Stimulated activated memory B cell treated with anti-CD40 and anti-IgM and Interleukin-4, amounts not matched to agents 10 μg/mL and 1 μg/mL and 100 μg/mL, for 72 hours (primary cell): Measurements from ENCODE around the gene ROR1.

Experiments
- ATAC-seq: fragments of 150-1000 bp; cut with Tn5 transposase; 2 replicates; pipeline ENCODE4 v1.10.0; 2021
- H3K27ac Mint-ChIP-seq: one replicate; pipeline ENCODE4 v1.8.0; 2022; ENCODE audit warnings: mild to moderate bottlenecking, mixed read lengths
- H3K27me3 Mint-ChIP-seq: one replicate; pipeline ENCODE4 v1.8.0; 2022; ENCODE audit warnings: mixed read lengths
- H3K36me3 Mint-ChIP-seq: one replicate; pipeline ENCODE4 v1.8.0; 2022; ENCODE audit warnings: mixed read lengths
- H3K4me1 Mint-ChIP-seq: one replicate; pipeline ENCODE4 v1.8.0; 2022; ENCODE audit warnings: mixed read lengths
- H3K4me3 Mint-ChIP-seq: one replicate; pipeline ENCODE4 v1.8.0; 2022; ENCODE audit warnings: mild to moderate bottlenecking, moderate library complexity, mixed read lengths
- H3K9me3 Mint-ChIP-seq: one replicate; pipeline ENCODE4 v1.8.0; 2022; ENCODE audit warnings: mixed read lengths

ROR1 gene

DNA sequence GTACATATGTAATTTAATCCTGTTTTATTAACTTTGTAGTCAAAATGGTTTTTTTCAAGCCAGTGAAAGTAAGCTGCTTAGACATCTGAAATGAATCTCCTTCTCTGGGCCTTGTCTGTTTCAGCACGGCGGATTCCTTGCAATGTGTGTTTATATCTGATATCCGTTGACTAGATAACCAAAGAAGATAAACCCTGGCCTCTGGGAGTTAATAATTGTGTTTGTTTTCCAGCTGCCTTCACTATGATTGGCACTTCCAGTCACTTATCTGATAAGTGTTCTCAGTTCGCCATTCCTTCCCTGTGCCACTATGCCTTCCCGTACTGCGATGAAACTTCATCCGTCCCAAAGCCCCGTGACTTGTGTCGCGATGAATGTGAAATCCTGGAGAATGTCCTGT, 366.1 kb downstream of the ROR1 start:
- Mint-ChIP-seq H3K4me3 (no peak overlapping the region), H3K27me3 (peaks cover 7% of the 10 kb centered on the region), H3K4me1 (no peaks in the 10 kb centered on the region), H3K27ac (no peak overlapping the region), H3K9me3 (no peaks in the 10 kb centered on the region), H3K36me3 (no peaks in the 10 kb centered on the region)
- no peak for ATAC-seq

- no peaks in the 10 kb centered on the region for H3K9me3 Mint-ChIP-seq
- H3K27ac Mint-ChIP-seq = no peak overlapping the region
- no peaks in the 10 kb centered on the region for H3K36me3 Mint-ChIP-seq
- ATAC-seq = no peak
- peaks cover 7% of the 10 kb centered on the region for H3K27me3 Mint-ChIP-seq
- no peak overlapping the region for H3K4me3 Mint-ChIP-seq
- H3K4me1 Mint-ChIP-seq = no peaks in the 10 kb centered on the region
These were observed 366.8 kb downstream of the ROR1 start for GRCh38 chr1:64140596-64140995.

DNA sequence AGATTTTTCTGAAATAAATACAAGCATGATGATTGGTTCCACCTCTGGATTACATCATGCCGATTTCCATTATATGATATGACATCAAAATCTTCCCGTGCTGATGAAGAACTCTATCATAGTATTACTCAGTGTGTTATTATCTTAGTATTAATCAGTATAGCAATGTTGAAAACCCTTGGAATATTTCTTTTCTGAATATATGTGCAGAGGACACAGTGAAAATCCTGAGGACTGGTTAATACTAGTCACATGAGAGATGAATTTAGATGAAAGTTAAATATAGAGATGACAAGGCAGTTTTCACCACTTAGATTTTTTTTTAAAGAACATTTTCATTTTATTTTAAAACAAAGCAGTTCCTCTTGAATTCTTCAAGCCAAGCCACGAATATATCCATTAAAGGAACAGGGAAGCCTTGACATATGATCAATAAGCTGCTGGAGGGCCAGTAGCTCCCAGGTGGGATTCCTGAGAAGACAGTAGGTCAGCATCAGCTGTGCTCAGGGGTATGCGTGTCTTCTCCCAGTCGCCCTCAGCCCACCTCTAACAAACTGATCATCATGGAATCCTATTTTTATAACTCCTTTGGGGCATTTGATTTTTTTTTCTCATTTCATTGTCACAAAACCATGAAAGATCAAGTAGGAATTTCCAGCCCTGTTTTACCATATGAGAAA, 373.4 kb downstream of the ROR1 start:
- H3K36me3 Mint-ChIP-seq = no peaks in the 10 kb centered on the region
- peaks cover 9% of the 10 kb centered on the region for H3K27me3 Mint-ChIP-seq
- ATAC-seq = no peak
- H3K4me1 Mint-ChIP-seq = no peaks in the 10 kb centered on the region
- no peak overlapping the region for H3K27ac Mint-ChIP-seq
- H3K9me3 Mint-ChIP-seq = no peaks in the 10 kb centered on the region
- H3K4me3 Mint-ChIP-seq = no peak overlapping the region

DNA sequence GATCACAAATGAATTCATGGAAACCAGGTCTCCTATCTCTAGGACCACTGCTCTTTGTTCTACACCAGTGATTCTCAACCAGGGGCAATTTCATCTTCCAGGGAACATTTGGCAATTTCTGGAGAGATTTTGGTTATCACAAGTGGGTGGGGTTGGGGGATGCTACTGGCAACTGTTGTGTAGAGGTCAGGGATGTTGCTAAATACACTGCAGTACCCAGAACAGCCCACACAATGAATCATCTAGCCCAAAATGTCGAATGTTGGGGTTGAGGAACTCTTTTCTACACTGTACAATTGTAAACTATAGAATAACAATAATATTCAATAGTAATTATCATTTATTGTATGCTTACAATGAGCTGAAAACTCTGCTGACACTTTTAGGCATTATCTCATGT, 373.9 kb downstream of the ROR1 start:
- peaks cover 9% of the 10 kb centered on the region for H3K27me3 Mint-ChIP-seq
- H3K36me3 Mint-ChIP-seq = no peaks in the 10 kb centered on the region
- H3K4me3 Mint-ChIP-seq = no peak overlapping the region
- H3K9me3 Mint-ChIP-seq = no peaks in the 10 kb centered on the region
- ATAC-seq = no peak
- no peaks in the 10 kb centered on the region for H3K4me1 Mint-ChIP-seq
- H3K27ac Mint-ChIP-seq = no peak overlapping the region

DNA sequence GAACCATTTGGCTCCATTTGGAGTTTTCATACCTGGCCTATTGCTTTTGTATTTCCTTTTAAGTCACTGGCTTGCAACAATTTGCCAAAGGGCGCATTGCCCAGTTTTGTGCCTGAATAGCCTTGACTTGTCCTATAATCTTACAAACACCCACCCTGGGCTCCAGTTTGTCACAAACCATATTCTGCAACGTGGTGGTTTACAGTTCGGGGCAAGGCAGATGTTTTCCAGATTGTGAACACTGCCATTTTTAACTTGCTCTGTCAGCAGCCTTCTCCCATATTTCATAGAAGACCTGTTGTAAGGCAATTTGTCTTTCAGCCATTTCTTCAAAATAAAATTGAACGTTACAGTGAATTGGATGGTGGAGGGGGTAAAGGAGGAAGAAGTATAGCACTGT, 376.4 kb downstream of the ROR1 start:
- Mint-ChIP-seq H3K4me3 (no peak overlapping the region), H3K27ac (no peak overlapping the region), H3K36me3 (no peaks in the 10 kb centered on the region), H3K9me3 (no peaks in the 10 kb centered on the region), H3K27me3 (peaks cover 9% of the 10 kb centered on the region), H3K4me1 (no peaks in the 10 kb centered on the region)
- no peak for ATAC-seq

DNA sequence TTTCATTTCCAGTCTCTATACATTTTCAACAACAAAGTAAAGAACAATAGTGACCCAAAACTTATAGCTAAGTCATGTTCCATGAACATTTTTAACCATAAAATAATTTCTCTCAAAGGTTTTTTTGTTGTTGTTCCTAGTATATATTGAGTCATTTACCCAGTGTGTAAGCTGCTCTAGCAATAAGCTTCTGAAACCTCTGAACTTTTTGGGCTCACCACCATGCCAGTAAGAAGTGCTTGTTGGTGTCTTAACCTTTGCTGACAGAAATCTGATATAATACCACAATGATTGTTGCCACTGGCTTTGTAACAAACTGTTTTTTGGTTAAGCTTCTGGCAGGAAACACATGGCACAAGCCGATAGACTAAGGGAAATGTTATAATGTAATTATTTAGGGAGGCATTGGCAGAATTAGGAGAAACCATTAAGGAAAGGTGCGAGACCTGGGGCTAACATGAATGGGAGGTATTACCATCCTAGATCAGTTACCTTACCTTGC, 377.0 kb downstream of the ROR1 start:
- no peak overlapping the region for H3K4me3 Mint-ChIP-seq
- peaks cover 9% of the 10 kb centered on the region for H3K27me3 Mint-ChIP-seq
- no peaks in the 10 kb centered on the region for H3K4me1 Mint-ChIP-seq
- H3K36me3 Mint-ChIP-seq = no peaks in the 10 kb centered on the region
- H3K9me3 Mint-ChIP-seq = no peaks in the 10 kb centered on the region
- H3K27ac Mint-ChIP-seq = no peak overlapping the region
- no peak for ATAC-seq

DNA sequence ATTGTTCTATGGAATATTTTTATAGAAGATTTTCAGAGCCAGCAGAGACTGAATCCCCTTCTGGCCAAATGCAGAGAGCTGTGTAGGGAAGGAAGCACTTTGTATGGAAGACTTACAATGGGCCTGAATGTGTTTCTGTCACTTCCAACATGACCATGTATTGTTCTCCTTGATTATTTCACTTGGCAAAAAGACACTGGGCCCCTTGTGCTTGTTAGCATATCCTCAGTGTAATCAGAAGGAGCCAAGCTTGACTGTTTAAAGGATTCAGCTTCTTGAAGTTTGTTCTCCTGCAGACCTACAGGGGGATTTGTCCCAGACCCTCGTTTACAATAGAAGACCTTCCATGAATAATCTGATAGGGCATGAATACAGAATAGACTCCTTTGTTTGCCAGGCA, 381.5 kb downstream of the ROR1 start:
- Mint-ChIP-seq H3K36me3 (no peaks in the 10 kb centered on the region), H3K4me1 (no peaks in the 10 kb centered on the region), H3K27ac (no peak overlapping the region), H3K27me3 (peaks cover under 1% of the 10 kb centered on the region), H3K9me3 (no peaks in the 10 kb centered on the region), H3K4me3 (no peak overlapping the region)
- no peak for ATAC-seq

DNA sequence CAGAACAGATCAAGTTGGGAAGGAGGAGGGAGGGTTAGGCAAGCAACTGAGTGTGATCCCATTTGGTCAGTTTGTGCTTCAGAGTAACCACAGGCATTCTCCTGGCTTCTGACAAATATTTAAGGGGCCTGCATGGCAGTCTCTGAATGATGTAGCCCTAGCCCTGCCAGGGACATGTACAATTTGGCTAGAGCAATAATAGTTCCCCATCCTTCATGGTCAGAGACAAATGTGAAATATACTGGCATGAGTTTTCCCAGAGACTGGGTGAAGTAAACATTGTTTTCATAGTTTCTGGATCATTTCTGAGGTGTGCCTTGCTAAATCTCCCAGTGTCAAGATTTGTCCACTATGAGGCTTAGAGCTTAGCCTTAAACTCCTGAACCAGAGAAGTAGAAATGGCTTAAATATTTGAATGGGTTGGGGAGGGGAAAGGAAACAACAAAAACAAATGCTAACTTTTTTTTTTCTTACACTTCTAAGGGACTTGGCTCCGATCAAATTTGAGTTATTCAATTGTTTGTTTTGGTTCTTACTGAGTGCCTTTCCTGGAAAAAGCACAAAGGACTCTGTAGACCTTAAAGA, 387.6 kb downstream of the ROR1 start:
- no peak overlapping the region for H3K27ac Mint-ChIP-seq
- no peak for ATAC-seq
- no peaks in the 10 kb centered on the region for H3K9me3 Mint-ChIP-seq
- H3K36me3 Mint-ChIP-seq = no peaks in the 10 kb centered on the region
- H3K27me3 Mint-ChIP-seq = peaks cover 13% of the 10 kb centered on the region
- no peak overlapping the region for H3K4me3 Mint-ChIP-seq
- no peaks in the 10 kb centered on the region for H3K4me1 Mint-ChIP-seq

GRCh38 chr1:64162151-64162550, 388.3 kb downstream of the ROR1 start:
- ATAC-seq = no peak
- no peaks in the 10 kb centered on the region for H3K4me1 Mint-ChIP-seq
- no peaks in the 10 kb centered on the region for H3K36me3 Mint-ChIP-seq
- peaks cover 13% of the 10 kb centered on the region for H3K27me3 Mint-ChIP-seq
- H3K9me3 Mint-ChIP-seq = no peaks in the 10 kb centered on the region
- H3K4me3 Mint-ChIP-seq = no peak overlapping the region
- H3K27ac Mint-ChIP-seq = no peak overlapping the region

DNA sequence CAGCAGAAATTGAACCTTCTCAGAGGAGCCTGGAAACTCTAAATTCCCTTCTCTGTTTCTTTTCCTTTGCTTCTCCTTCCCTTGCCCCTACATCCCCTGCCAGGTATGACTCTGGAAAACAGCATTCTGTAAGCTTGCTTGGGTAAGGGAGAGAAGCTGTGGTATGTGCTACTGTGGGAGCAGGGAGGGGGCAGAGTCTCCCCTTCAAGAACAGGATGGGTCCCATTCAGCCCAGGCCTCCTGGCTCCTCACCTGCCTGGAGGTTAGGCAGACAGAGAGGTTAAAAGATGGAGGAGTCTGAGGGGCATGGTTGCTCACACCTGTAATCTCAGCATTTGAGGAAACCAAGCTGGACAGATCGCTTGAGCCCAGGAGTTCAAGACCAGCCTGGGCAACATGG, 389.0 kb downstream of the ROR1 start:
- Mint-ChIP-seq H3K9me3 (no peaks in the 10 kb centered on the region), H3K27me3 (peaks cover 13% of the 10 kb centered on the region), H3K4me3 (no peak overlapping the region), H3K36me3 (no peaks in the 10 kb centered on the region), H3K27ac (no peak overlapping the region), H3K4me1 (no peaks in the 10 kb centered on the region)
- peak; percentile 46 for ATAC-seq

DNA sequence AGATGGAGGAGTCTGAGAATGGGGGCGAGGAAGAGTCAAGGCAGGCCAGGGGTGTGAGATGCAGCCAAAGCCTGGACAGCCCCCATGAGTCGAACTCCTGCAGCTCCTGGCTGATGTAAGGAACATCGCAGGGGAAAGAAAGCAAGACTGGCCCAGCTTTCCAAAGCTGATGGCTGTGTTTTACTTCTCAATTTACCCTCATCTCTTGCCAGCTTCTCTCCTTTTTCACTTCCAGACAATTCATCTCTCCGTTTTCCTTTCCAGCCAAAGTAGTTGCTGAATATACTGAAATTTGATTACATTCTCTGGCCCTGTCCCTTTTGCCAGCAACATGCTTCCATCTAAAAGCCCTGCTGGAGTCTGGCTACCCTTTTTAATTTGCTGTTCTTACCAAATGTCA, 389.6 kb downstream of the ROR1 start:
- Mint-ChIP-seq H3K4me3 (no peak overlapping the region), H3K27ac (no peak overlapping the region), H3K4me1 (no peaks in the 10 kb centered on the region), H3K36me3 (no peaks in the 10 kb centered on the region), H3K27me3 (peaks cover 13% of the 10 kb centered on the region), H3K9me3 (no peaks in the 10 kb centered on the region)
- no peak for ATAC-seq

- no peaks in the 10 kb centered on the region for H3K4me1 Mint-ChIP-seq
- H3K36me3 Mint-ChIP-seq = no peaks in the 10 kb centered on the region
- no peaks in the 10 kb centered on the region for H3K9me3 Mint-ChIP-seq
- H3K27me3 Mint-ChIP-seq = peaks cover 13% of the 10 kb centered on the region
- ATAC-seq = no peak
- H3K27ac Mint-ChIP-seq = no peak overlapping the region
- H3K4me3 Mint-ChIP-seq = no peak overlapping the region
These were observed 390.2 kb downstream of the ROR1 start for GRCh38 chr1:64163970-64164369.

DNA sequence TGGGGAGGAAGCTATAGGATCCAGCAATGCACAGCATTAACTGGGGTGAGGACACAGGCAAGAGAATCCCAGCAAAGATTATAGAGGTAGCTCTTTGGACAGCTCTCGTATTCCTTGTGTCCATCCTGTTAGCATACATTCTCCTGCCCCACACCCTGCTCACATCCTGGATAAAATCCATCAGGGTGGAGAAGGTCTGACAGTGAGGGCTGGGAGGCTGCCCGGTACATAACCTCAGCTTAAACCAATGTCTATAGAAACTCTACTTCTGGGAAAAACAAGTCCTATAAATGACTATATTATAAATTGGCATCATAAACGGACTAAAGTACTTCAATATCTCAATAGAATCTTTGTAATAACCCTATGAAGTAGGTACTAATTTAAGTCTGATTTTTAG, 392.8 kb downstream of the ROR1 start:
- Mint-ChIP-seq H3K9me3 (no peaks in the 10 kb centered on the region), H3K4me3 (no peak overlapping the region), H3K27ac (no peak overlapping the region), H3K36me3 (no peaks in the 10 kb centered on the region), H3K4me1 (peaks cover 7% of the 10 kb centered on the region), H3K27me3 (peaks cover 23% of the 10 kb centered on the region)
- ATAC-seq = no peak

- H3K4me1 Mint-ChIP-seq = peaks cover 12% of the 10 kb centered on the region
- no peak overlapping the region for H3K4me3 Mint-ChIP-seq
- ATAC-seq = no peak
- peaks cover 23% of the 10 kb centered on the region for H3K27me3 Mint-ChIP-seq
- H3K9me3 Mint-ChIP-seq = no peaks in the 10 kb centered on the region
- no peaks in the 10 kb centered on the region for H3K36me3 Mint-ChIP-seq
- H3K27ac Mint-ChIP-seq = no peak overlapping the region
These were observed 393.4 kb downstream of the ROR1 start for GRCh38 chr1:64167176-64167575.

- peaks cover 14% of the 10 kb centered on the region for H3K27me3 Mint-ChIP-seq
- no peak overlapping the region for H3K27ac Mint-ChIP-seq
- no peaks in the 10 kb centered on the region for H3K36me3 Mint-ChIP-seq
- peaks cover 12% of the 10 kb centered on the region for H3K4me1 Mint-ChIP-seq
- no peak for ATAC-seq
- H3K9me3 Mint-ChIP-seq = no peaks in the 10 kb centered on the region
- no peak overlapping the region for H3K4me3 Mint-ChIP-seq
These were observed 397.4 kb downstream of the ROR1 start for GRCh38 chr1:64171246-64171645.

DNA sequence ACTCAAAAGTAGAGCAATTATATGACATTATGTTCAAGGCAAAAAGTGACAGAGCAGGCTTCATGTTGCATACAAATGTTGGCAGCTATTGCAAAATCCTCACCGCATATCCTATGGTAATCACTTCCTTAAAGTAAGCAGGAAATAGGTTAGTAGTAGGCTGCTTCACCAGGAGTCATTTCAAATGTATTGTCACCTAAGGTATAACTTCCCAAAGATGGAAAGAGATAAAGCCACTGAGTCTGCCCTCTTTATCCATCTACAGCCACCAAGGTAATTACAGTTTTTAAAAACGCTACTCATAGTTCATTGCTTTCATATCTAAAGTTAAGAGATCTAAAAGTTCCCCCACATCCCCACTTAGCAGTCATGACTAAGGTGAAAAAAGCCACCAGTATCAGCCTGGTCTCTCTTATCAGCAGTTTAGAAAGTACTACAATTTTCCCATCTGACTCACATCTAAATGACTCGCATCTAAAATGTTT, 398.0 kb downstream of the ROR1 start:
- no peak overlapping the region for H3K4me3 Mint-ChIP-seq

More for the DNA sequence above, 398.0 kb downstream of the ROR1 start:
- peaks cover 17% of the 10 kb centered on the region for H3K4me1 Mint-ChIP-seq
- no peak for ATAC-seq
- H3K27ac Mint-ChIP-seq = no peak overlapping the region
- no peaks in the 10 kb centered on the region for H3K9me3 Mint-ChIP-seq
- no peaks in the 10 kb centered on the region for H3K36me3 Mint-ChIP-seq
- H3K27me3 Mint-ChIP-seq = peaks cover 17% of the 10 kb centered on the region
